NOMO-1 (cell line): ENCODE results near the gene RAD51B.

Source experiments
- DNase-seq, 2 experiments: peaks; one replicate each; lab custom pipeline; 2025; ENCODE audit not compliant: unreplicated experiment in 2 of 2; lab: John Stamatoyannopoulos, UW

Gene RAD51B

DNA sequence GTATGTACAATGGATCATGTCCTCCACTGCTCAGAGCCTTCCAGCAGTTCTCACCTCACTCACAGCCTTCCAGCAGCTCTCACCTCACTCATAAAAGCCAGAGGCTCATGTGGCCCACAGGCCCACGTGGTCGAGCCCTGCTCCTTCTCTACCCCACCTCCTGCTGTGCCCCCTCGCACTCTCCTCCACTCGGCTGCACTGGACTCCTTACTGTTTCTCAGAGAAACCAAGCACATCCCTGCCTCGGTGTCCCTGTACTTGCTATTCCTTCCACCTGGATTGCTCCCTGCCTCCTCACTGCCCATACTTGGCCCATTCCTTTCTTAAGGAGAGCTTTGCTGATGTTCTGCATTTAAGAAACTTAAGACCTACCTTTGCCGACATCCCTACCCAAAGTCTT, 753.5 kb downstream of the RAD51B start:
- no peak for DNase-seq

- no peak for DNase-seq
Observed at GRCh38 chr14:68573722-68574121, 754.1 kb downstream of the RAD51B start.

GRCh38 chr14:68574461-68574860, 754.9 kb downstream of the RAD51B start:
- DNase-seq, result no peak

GRCh38 chr14:68574906-68575305, 755.3 kb downstream of the RAD51B start:
- no peak for DNase-seq

DNA sequence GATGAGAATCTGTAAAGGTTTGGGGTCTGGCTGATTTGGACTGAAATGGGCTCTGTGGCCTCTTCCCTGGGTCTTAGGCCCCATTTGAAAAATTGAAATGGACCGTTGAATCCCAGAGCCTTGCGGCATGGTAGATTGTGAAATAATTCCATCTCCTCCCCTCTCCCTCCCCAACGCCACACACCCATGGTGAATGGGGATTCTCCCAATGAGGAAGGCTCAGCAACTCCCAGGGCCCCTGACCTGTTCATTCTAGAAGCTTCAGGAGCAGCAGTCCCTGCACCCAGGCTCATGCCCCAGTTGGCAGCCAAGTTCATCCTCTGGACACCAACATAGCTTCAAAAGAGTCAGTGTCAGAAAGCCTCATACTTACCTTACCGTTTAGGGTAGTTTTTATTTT, 755.8 kb downstream of the RAD51B start:
- DNase-seq, result no peak

- no peak for DNase-seq
Observed at GRCh38 chr14:68576031-68576430, 756.5 kb downstream of the RAD51B start.

GRCh38 chr14:68576496-68577244, 757.1 kb downstream of the RAD51B start:
- DNase-seq, result no peak

- DNase-seq, result peak; percentile 80 to 90
Observed at GRCh38 chr14:68577802-68578541, 758.4 kb downstream of the RAD51B start.

- no peak for DNase-seq
Observed at GRCh38 chr14:68578597-68578996, 759.0 kb downstream of the RAD51B start.

DNA sequence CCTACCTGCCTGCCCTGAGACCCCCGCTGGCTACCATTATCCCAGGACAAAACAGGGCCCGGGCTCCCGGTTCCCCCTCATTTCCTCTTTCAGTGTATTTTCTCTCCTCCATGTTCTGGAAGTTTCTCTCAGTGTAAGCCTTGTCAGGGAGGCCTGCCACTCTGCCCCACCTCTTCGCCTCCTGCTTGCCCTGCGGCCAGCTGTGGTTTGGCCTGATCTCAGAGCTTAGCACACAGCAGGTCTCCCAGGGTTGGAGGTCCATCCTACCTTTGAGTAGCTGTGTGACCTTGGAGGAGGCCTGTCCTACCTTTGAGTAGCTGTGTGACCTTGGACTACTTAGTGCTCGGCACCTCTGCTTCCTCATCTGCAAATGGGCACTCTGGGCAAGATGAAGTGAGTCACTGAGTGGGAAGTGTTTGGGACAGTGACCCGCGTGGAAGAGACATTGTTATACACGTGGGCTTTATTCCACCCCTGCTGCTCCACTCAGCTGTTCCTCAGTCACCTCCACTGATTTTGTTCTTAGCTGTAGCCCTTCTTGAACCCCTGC, 760.6 kb downstream of the RAD51B start:
- no peak for DNase-seq

GRCh38 chr14:68580671-68581070, 761.1 kb downstream of the RAD51B start:
- DNase-seq, result no peak

GRCh38 chr14:68583548-68584280, 764.1 kb downstream of the RAD51B start:
- DNase-seq, result no peak

DNA sequence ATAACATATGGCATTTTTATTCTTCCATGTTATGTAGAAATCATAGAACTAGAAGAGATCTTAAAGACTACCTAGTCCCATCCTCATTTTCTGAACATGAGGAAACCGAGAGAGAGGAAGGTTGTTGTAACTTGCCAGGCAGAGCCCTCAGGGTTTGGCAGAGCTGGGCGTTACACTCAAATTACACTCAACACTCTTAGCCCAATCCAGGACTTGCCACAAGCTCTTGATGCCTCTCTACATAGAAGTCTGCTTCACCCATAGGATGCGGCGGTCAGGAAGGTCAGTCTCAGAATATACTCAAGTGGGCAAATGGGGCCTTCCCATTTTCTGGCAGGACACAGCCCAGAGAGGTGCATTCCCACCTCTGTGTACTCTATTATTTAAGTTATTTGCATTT, 765.2 kb downstream of the RAD51B start:
- DNase-seq, result no peak

DNA sequence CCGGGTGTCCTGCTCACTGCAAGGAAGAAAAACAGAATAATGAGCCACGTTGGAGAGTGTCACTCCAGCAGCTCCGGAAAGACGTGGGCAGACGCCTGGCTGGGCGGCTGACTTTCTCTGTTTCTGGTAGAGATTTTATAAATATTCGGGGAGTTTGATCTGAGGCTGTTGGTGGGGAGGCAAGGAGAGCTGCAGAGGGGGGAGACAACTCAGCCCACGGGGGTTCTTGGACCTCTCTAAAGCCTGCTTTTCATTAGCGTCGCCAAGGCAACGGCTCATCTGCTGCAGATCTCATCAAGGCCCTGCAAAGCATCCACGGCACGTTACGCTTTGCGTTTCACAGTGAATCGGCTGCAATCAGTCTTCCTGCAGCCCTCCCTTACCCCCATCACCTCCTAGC, 766.1 kb downstream of the RAD51B start:
- DNase-seq, result no peak

- no peak for DNase-seq
Observed at GRCh38 chr14:68586896-68587751, 767.5 kb downstream of the RAD51B start.

GRCh38 chr14:68587931-68588330, 768.4 kb downstream of the RAD51B start:
- DNase-seq, result no peak

DNA sequence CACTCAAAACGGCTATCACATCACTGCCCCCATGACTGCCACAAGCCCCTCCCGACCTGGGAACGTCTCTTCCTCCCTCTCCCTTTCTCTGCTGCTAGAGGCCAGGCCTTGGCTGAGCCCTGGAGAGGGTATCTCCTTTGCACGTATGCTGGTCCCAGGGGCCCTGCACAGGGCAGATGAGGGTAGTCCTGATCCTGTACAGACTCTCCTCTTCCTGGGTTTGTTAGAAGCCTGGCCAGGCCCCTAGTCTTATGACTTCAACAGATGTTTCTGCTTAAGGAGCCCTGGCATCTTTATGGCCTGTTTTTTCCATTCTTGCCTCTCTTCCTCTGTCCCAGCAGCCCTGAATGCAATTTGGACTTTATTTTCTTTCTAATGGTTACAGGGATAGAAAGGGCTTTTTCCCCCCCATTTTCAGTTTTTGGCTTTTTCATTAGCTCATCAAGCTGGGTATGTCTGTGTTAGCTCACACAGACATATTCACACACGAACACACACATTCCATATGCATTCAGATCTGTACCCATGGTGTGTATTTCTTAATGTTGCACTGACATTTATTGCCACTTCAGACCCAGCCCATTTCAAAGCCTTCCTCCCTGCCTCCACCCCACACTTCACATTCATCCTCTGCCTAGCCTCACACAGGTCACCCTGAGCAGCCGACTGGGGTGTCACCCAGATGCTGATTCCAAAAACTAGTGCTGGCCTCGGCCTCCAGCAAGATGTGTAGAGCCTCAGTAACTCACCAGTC, 770.0 kb downstream of the RAD51B start:
- DNase-seq, result no peak

DNA sequence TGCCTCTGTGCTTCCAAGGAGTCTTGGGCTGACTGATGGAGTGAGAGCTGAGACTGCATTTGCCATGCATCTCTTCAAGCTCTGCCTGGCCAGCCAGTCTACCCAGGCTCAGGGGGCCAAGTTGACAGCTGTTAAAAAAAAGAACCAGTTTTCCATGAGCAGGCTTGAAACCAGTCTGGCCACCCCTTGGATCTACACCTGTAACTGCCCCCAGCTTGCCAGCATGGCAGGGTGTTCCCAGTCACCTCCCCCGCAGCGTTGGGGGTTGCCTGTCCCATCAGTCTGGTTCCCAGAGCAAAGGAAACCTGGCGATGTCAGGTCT, 770.6 kb downstream of the RAD51B start:
- no peak for DNase-seq

DNA sequence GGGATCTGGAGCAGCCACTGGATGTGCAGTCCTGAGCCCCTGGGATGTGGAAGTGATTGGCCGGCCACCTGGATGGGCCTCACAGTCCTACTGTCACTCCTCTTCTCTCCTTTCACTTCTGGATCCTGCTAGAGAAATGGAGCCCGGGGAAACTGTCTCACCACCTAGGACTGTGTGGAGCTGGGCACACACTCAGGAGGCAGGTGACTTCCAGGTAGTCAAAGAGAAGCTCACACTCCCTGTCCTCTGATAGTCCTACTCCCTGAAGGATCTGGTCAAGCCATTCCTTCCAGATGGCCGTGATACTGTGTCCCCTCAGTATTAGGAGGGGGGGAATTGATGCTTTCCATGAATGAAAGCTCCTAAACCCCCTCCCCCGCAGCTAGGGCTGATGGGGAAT, 772.2 kb downstream of the RAD51B start:
- DNase-seq, result no peak
